GM18511 (cell line): ENCODE data around the gene ARL11.

Source experiments
- ATAC-seq: cut with Tn5 transposase; IDR thresholded peaks from one replicate; pipeline ENCODE4 v1.9.1; 2021; ENCODE audit warnings: mild to moderate bottlenecking, moderate library complexity; ENCODE audit not compliant: unreplicated experiment

ARL11 gene

DNA sequence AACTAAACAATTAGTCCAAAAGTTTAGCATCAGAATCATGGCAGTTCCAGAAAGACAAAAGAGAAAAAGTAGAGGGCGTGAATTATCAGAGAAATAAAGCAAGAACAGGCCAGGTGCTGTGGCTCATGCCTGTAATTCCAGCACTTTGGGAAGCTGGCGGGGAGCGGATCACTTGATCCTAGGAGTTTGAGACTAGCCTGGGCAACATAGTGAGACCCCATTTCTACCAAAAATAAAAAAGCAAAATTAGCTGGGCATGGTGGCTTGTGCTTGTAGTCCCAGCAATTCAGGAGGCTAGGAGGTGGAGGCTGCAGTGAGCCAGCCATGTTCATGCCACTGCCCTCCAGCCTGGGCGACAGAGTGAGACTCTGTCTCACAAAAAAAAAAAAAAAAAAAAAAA, 18.4 kb downstream of the ARL11 start:
- ATAC-seq = no peak

DNA sequence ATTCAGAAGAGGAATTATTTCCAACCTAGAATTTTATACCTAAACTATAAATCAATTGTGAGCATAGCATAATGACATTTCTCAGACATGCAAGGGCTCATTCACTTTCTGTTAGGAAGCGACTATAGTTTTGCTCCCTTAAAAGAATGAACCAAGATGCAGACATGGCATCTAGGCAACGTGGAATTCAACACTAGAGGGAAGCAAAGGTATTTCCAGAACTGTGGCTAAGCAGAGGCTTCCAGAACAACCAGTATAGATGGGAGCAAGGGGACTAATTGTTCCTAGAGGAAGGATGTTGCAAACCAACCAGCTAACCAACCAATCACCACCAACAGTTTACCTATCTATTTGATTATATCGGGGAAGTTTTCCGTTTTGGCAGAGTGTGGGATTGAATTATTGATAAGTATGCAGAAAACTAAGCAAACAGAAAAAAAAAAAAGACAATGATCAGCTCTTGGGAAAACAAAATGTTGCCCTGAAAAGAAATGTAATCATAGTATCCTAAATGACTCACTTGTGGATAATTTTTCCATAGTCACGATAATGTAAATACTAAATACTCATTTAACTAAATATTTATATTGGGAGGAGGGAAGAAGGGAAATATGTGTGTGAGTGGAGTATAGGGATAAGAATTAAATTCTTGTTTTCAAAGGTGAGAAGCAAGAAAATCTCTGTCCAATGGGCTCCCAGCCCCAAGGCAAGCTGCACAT, 21.1 kb downstream of the ARL11 start:
- ATAC-seq = no peak

DNA sequence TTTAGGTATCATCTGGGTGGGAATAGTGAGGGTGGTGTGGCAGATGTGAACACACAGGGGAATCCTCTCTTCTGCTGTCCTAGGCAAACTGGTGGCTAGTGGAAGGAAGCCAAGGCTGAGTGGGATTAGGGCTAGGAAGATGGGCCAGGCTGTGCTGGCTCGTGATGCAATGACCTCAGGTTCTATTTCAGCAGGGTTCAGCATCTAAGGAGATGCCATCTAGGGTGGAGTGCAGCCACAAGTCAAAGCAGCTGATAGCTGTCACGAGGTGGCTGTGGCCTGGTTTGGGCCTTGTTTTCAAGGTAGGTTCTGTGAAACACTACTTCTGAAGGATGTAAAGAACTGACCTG, 21.6 kb downstream of the ARL11 start:
- no peak for ATAC-seq

DNA sequence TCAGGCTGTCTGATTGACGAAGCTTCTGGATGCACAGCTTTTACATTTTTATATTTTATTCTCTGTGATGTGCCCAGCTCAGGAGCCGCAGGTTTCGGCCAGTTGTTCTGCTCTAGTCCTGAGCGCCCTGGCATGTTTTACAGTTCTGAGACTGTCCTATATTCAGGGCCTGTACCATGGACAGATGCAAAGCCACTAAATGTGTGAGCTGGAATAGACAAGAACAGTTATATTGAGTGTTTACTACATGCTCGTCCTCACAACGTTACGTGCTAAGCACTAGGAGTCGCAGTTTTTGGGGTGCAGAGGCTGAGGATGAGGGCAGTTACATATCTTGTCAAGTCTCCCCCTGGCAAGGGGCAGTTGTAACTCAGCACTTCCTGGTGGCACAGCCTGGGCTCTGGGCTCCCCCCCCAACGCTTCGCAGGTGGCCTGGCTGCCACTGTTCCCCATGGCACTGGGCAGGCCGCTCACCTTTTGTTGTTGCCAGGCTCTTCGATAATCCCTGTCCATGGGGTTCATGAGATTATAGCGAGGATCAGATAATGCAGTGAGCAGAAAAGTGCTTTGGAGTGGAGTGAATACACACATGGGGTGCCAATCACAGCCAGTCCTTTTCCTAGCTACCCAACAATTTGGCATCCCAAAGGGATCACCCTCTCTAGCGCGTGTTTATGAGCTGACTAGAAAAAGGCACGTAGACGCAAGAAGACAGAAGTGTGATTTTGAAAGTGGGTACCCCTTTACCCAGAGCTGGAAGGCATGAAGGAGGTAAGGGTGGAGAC, 23.5 kb downstream of the ARL11 start:
- ATAC-seq = no peak

- peak; percentile 68 for ATAC-seq
These were observed 24.3 kb downstream of the ARL11 start for GRCh38 chr13:49652355-49653305.

GRCh38 chr13:49653478-49653877, 25.2 kb downstream of the ARL11 start:
- ATAC-seq = no peak

GRCh38 chr13:49654011-49654410, 25.7 kb downstream of the ARL11 start:
- ATAC-seq = no peak

DNA sequence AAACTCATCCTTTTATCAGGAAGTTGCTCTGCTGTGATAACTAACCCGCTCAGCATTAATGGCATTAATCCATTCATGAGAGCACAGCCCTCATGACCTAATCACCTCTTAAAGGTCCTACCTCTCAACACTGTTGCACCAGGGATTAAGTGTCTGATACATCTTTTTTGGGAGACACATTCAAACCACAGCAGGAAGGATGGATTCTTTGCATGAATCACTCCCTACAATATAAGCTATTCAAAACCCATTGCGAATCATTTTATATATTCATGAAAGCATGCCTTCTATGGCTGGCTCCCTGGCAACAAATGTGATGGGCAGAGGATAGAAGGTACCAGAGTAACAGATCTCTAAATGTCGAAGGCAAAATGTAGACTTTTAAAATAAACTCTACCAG, 27.6 kb downstream of the ARL11 start:
- ATAC-seq = no peak

GRCh38 chr13:49657241-49657641, 28.9 kb downstream of the ARL11 start:
- ATAC-seq = no peak

DNA sequence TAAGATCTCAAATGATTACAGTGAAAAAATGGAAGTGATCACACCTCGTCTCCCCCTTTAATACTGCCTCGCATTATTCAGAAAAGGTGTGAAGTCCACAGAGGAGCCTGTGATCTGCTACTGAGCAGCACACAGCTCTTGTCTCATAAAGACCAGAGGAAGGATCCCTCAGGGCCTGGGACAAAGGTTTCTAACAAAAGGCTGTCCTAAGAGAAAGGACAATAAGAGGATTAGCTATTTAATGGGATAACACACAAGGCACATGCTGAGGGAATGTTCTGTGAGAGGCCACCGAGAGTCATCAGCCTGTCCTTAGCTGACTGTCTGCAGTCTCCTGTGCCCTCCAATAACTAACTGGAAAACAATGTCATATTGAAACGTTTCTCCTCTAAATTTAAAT, 36.3 kb downstream of the ARL11 start:
- ATAC-seq = no peak

- ATAC-seq = no peak
These were observed 39.5 kb downstream of the ARL11 start for GRCh38 chr13:49667773-49668172.

DNA sequence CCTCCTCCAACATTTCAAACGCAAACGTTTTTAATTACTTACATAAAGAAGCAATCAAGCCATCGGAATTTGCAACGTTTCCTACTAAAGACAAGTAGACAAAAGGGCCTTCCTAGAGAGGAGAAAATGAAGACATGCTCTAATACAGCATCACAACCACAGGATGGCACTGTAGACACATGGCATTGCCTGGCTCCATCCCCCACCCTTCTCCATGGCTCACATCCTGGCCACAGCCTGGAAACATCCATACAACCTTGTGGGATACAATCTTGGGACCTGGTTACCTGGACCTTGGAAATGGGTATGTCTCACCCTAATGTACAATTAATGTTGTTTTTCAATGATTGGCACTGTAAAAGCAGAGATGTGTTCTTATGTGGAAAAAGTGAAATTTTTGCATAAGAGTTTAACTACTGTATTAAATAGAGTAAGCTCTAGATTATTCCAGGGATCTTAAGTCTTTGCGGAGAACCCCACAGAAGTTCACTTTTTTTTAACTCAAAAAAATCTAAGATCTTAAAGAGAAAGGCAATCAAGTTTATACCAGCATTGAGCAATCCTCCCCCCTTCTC, 41.5 kb downstream of the ARL11 start:
- no peak for ATAC-seq

GRCh38 chr13:49670828-49671227, 42.5 kb downstream of the ARL11 start:
- ATAC-seq = no peak

DNA sequence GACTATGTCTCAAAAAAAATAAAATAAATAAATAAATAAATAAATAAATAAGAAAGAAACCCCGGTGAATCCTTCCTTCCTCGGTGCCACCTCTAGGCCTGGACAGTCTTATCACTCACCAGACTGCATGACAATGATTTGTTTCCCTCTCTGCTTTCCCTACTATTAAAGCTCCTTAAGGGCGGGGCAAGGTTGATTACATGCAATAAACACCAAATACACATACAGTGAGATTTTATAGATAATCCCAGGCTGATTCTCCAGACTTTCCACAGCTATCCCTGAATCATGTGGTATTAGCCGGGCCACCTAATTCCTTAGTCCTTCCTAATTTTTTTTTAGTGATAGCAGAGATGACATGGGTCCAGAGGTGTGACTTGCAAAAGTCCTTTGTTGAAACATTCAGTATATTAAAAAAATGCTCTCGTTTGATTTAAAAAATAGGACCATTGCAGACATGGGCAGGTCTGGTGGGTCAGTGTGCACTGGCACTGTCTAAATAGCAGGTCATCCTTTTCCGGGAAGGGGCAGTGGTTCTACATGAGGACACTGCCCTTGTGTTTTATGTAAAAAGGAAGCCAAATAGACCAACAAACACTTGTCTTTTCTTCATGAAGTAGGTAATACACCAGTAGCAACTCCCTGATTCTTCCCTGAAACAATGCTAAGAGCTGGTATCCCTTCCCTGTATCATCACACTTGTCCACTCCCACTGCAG, 48.4 kb downstream of the ARL11 start:
- no peak for ATAC-seq

DNA sequence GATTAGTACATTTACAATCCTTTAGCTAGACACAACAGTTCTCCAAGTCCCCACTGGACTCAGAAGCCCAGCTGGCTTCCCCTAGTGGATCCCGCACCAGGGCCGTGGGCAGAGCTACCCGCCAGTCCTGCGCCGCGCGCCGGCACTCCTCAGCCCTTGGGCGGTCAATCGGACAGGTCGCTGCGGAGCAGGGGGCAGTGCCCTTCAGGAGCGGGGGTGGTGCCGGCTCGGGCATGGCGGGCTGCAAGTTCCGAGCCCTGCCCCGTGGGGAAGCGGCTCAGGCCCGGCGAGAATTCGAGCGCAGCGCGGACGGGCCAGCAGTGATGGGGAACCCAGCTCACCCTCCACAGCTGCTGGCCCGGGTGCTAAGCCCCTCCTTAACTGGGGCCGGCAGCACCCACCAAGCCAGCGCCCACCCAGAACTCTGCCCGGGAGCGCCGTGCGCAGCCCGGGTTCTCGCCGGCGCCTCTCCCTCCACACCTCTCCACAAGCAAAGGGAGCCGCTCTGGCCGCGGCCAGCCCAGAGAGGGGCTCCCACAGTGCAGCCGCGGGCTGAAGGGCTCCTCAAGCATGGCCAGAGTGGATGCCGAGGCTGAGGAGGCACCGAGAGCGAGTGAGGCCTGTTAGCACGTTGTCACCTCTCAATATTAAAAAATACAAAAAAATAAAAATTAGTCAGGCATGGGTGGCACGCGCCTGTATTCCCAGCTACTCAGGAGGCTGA, 50.0 kb downstream of the ARL11 start:
- ATAC-seq = no peak

DNA sequence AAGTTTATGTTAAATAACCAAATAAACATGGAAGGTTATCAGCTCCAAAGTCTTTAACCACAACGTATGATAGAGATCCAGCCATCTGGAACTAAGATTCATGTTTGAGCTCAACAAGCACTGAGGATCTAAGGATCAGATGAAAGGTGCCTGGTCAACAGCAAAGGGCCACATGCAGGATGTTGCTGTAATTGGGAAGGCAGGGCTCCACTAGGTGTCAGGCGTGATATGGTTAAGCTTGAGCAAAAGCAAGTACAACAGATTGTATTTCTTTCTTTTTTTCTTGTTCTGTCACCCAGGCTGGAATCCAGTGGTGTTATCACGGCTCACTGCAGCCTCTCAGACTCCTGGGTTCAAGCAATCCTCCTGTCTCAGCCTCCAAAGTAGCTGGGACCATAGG, 50.9 kb downstream of the ARL11 start:
- no peak for ATAC-seq

DNA sequence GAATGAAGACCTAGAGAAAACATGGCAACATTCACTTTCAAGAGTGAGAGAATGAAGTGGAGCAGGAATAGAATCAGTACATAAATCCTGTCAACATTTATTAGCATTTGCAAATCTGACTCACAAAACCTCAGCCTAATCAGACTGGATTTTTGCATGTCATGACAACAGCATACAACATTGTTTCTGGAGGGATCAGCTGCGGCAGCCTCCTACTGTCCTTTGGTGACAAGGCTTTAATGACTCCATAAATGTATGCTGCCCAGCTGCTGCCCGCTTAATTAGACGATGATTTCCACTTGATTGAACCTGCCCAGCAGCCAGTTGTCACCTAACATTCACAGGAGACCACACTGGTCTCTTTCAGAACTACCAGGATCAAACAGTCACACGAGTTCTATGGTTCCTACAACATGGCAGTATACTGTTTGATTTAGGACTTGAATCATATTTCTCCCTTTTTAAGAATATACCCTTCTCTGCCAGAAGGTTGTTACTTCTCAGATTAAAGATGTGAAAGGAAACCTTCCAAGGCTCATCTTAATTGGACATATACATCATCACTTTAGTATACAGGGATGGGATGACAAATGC, 53.6 kb downstream of the ARL11 start:
- ATAC-seq = no peak
